ENCODE results near the gene ASMT.

Gene ASMT

DNA sequence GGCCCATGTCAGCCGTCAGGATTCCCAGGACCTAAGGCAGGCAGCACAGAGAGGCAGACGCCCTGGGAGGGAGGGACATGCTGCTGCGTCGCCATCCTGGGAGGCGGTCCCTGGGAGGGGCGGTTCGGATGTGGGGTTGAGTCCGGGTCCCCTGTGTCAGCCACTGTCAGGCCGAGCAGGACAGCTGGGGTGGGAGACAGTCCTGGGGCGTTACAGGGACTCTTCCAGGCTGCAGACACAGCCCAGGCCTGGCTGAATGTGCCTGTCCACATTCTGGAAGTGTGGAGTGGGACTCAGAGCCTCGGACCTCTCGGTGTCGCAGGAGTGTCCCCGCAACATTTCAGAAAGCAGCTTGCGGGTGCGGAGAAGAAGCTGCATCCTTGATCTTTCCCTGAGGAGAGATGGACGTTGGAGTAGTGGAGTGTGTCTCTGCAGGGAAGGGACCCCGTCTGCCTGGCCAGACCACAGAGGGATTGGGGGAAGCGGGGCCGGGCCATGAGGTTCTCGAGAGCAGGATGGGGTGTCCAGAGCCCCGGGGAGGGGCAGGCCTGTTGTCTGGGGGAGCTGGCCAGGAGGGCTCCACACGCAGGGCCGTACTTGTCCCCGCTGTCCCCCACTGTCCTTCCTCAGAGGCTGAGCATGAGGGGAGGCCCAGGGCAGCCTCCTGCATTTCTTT, 17.4 kb upstream of the ASMT start:
- in situ Hi-C loops (cut with HindIII; ENCODE audit: low sequenced_read_pairs): no loop called here
- no peak for DNase-seq (ENCODE audit: low read depth, low spot score)
- no peak overlapping the region for H3K4me3 ChIP-seq (ENCODE audit: low read depth, low read length)
- TF ChIP-seq, protein P1, sequence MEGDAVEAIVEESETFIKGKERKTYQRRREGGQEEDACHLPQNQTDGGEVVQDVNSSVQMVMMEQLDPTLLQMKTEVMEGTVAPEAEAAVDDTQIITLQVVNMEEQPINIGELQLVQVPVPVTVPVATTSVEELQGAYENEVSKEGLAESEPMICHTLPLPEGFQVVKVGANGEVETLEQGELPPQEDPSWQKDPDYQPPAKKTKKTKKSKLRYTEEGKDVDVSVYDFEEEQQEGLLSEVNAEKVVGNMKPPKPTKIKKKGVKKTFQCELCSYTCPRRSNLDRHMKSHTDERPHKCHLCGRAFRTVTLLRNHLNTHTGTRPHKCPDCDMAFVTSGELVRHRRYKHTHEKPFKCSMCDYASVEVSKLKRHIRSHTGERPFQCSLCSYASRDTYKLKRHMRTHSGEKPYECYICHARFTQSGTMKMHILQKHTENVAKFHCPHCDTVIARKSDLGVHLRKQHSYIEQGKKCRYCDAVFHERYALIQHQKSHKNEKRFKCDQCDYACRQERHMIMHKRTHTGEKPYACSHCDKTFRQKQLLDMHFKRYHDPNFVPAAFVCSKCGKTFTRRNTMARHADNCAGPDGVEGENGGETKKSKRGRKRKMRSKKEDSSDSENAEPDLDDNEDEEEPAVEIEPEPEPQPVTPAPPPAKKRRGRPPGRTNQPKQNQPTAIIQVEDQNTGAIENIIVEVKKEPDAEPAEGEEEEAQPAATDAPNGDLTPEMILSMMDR (IDR thresholded peaks at IDR 0.05; ENCODE audit: low read depth, low read length): no peak

DNA sequence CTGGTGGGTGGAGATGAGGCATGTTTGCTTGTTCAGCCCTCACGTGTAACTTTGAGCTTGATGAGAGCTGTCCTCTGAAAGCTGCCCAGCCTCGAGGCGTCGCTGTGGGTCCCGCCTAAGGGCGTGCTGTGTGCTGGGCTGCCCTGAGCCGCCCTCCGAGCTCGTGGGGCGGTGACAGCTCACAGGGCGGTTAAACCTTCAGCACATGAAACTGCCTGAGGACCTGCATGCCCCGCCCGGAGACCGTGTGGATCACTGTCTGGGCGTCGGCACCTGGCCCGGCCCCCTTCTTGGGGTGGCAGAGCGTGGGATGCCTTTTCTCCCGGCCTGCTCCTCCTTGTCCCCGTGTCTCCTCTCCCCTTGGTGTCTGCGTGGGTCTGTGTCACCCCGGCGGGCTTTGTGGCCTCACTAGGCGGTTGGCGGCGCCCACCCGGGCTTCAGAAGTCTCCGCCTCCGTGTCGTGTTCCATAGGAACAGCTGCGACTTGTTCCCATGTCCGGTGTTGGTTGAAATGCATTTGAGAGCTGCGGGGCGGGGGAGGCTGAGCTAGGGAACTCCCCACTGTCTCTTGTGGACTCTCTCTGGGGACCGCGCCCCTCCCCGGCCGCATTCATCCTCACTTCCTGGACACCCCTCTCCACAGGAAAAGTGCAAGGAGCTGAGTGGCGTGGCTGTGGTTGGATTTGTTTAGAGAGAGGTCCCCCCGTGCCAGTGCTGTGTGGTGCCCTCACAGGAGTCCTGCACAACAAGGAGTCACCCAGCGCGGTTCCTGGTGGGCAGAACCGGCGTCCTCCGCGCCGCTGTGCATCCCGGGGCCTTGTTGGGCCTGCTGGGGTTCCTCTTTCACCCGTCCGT, 16.6 kb upstream of the ASMT start:
- TF ChIP-seq, protein P1 (IDR thresholded peaks at IDR 0.05; ENCODE audit: low read depth, low read length): no peak
- in situ Hi-C loops (cut with HindIII; ENCODE audit: low sequenced_read_pairs): no loop called here
- DNase-seq (ENCODE audit: low read depth, low spot score): no peak
- H3K4me3 ChIP-seq (ENCODE audit: low read depth, low read length): no peak overlapping the region

DNA sequence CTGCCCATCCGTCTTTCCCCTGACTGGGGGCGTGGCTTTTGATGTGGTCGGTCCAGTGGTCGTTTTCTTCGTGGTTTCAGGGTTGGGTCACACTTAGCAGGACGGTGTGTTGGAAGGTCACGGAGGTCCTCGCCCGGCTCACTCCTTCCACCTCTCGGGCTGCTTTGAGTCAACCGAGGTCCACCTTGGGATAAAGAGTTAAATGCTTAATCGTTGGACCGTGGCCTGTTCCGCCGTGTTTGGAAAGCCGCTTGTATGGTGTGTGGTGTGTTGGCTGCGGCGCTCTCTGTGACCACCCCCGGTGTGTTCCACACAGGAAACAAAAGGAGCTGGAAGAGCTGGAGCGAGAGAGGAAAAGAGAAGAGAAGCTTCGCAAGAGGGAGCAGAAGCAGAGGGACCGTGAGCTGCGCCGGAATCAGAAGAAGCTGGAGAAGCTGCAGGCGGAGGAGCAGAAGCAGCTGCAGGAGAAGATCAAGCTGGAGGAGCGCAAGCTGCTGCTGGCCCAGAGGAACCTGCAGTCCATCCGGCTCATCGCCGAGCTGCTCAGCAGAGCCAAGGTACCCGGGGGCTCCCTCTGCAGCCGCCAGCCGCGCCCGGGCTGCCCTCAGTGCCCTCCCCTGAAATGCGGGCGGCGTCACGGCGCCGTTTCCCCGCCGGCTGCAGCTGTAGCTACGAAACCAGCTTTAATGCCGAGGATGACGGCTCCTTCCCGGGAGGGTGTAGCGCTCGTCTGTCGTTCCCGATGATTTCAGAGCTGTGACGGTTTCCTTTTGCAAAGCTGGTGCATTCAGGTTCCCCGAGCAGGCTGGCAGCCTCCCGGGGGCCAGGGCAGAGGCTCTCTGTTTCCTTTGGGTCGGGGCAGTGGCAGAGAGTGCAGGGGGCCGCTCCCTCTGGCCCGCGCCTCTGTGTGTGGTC, 15.7 kb upstream of the ASMT start:
- H3K4me3 ChIP-seq (ENCODE audit: low read depth, low read length): no peak overlapping the region
- TF ChIP-seq, protein P1 (IDR thresholded peaks at IDR 0.05; ENCODE audit: low read depth, low read length): no peak
- in situ Hi-C loops (cut with HindIII; ENCODE audit: low sequenced_read_pairs): no loop called here
- DNase-seq (ENCODE audit: low read depth, low spot score): no peak

DNA sequence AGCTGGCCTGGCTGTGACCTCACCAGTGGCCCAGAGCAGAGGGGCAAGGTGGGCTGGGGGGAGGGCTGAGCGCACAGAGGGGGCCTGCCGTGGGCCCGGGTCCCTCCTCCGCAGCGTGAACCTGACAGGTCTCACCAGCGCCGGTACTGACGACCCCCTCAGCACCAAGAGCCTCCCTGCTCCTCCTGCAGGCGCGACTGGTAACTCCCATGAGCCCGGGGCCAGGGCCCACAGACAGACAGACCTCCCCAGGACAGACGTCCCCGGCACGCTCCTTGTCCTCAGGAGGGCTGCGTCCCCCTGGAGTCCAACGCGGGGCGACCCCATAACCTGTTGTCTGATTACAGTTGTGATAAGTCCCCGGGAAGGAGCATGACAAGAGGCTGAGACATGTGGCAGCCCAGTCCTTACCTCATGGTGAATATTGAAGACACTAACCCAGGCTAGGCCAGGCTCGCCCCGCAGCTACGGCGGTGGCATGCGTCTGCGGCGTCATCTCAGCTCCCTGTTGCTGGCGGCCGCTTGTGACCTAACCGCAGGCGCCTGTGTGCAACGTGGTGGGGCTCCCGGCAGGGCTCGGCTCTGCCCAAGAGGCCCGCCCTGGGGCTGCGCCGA, 15.0 kb upstream of the ASMT start:
- H3K4me3 ChIP-seq (ENCODE audit: low read depth, low read length): no peak overlapping the region
- TF ChIP-seq, protein P1 (IDR thresholded peaks at IDR 0.05; ENCODE audit: low read depth, low read length): no peak
- DNase-seq (ENCODE audit: low read depth, low spot score): no peak
- in situ Hi-C loops (cut with HindIII; ENCODE audit: low sequenced_read_pairs): no loop called here

DNA sequence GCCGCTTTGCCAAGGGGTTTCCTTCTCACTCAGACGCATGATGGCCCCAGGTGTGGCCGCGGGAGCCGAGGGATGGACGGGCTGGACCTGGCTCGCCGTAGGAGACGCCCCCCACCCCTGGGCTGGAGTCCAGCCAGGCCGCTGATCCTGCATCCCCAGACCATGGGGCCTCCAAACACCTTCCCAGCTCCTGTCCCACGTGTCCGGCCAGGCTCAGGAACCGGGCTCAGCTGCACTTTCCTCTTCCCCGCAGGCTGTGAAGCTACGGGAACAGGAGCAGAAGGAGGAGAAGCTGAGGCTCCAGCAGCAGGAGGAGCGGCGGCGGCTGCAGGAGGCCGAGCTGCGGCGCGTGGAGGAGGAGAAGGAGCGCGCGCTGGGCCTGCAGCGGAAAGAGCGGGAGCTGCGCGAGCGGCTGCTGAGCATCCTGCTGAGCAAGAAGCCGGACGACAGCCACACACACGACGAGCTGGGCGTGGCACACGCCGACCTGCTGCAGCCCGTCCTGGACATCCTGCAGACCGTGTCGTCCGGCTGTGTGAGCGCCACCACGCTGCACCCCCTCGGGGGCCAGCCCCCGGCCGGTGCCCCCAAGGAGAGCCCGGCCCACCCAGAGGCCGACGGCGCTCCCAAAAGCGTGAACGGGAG, 14.3 kb upstream of the ASMT start:
- TF ChIP-seq, protein P1 (IDR thresholded peaks at IDR 0.05; ENCODE audit: low read depth, low read length): no peak
- in situ Hi-C loops (cut with HindIII; ENCODE audit: low sequenced_read_pairs): no loop called here
- DNase-seq (ENCODE audit: low read depth, low spot score): no peak
- H3K4me3 ChIP-seq (ENCODE audit: low read depth, low read length): no peak overlapping the region

All from astrocyte of the spinal cord (primary cell).